ENCODE measurements around the gene BRSK1. TPM values are rescaled to one million over a fixed set of nuclear protein-coding genes. Genes with fewer than 3 reads are reported as not detected.

BRSK1 gene
- total RNA-seq, 1 donor from 2014 or later, result 1.3 TPM

DNA sequence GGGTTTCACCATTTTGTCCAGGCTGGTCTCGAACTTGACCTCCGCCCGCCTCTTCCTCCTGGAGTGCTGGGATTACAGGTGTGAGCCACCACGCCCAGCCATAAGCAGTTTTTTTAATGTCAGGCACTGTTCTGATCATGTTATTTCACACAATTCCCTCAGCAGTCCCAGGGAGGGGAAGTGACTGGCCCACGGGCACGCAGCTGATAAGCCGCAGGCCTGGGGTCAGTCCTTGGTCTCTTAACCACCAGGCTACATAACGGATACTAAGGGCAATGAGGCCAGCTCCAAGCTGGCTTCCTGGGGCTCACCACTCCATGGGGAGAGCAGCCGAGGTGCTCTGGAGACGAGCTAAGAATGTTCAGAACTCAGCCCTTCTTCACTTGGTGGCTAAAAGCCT is 13.5 kb downstream of the BRSK1 start:
- TF ChIP-seq, protein P1, sequence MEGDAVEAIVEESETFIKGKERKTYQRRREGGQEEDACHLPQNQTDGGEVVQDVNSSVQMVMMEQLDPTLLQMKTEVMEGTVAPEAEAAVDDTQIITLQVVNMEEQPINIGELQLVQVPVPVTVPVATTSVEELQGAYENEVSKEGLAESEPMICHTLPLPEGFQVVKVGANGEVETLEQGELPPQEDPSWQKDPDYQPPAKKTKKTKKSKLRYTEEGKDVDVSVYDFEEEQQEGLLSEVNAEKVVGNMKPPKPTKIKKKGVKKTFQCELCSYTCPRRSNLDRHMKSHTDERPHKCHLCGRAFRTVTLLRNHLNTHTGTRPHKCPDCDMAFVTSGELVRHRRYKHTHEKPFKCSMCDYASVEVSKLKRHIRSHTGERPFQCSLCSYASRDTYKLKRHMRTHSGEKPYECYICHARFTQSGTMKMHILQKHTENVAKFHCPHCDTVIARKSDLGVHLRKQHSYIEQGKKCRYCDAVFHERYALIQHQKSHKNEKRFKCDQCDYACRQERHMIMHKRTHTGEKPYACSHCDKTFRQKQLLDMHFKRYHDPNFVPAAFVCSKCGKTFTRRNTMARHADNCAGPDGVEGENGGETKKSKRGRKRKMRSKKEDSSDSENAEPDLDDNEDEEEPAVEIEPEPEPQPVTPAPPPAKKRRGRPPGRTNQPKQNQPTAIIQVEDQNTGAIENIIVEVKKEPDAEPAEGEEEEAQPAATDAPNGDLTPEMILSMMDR (IDR thresholded peaks at IDR 0.05), result no peak
- H3K36me3 ChIP-seq, result no peaks in the 10 kb centered on the region
- H3K27me3 ChIP-seq, result no peaks in the 10 kb centered on the region
- no peaks in the 10 kb centered on the region for H3K9me3 ChIP-seq
- no peak for DNase-seq
- H3K4me1 ChIP-seq, result peaks cover 7% of the 10 kb centered on the region
- no peak overlapping the region for H3K4me3 ChIP-seq
- intact Hi-C loops (cut with DNase I), result no loop called here
- ATAC-seq, result no peak
- no peak overlapping the region for H3K27ac ChIP-seq

DNA sequence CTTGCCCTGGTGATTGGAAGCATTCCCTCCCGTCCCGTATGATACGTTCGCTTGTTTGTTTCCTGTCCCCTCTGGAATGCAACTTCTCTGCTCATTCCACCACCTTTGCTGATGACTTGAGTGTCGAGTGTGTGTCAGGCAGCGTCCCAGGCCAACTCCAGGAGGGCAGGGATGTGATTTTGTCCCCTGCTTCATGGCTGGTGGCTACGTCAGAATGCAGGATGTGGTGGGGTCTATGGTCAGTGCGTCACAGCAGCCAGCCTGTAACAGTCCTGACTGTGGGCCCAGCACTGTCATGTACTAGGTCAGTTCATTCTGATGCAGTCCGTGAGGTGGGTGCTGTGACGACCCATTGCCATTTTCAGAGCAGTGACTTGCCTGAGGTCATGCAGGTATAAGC is 16.2 kb downstream of the BRSK1 start:
- intact Hi-C loops (cut with DNase I), result no loop called here
- Histone ChIP-seq H3K9me3 (no peaks in the 10 kb centered on the region), H3K27ac (no peak overlapping the region), H3K27me3 (no peaks in the 10 kb centered on the region), H3K36me3 (no peaks in the 10 kb centered on the region), H3K4me1 (peaks cover 7% of the 10 kb centered on the region), H3K4me3 (no peak overlapping the region)
- TF ChIP-seq, protein P1 (IDR thresholded peaks at IDR 0.05), result no peak
- ATAC-seq, result no peak
- DNase-seq, result no peak

DNA sequence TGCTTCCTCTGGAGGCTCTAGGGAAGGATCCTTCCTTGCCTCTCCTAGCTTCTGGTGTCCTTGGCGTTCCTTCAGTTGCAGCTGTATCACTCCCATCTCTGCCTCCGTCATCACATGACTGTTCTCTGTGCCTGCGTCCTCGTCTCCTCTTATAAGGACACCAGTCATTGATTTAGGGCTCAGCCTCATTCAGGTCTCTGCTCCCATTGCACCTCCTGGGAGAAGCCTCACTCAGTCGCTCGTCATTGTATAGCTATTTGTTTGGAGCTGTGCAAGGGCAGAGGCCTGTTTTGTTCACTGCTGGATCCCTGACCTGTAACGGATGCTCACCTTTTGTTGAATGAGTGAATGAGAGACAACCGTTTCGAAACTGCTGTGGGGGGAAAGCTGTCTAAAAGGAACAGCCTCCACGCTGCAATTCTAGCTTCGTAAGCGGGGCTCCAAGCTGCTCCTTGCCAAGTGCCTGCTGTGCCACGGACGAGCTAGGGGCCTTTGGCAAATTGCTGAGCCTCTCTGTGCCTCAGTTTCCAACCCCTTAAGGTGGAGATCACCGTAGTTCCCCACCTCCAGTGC is 17.2 kb downstream of the BRSK1 start:
- intact Hi-C loops (cut with DNase I), result no loop called here
- Histone ChIP-seq H3K9me3 (no peaks in the 10 kb centered on the region), H3K4me3 (no peak overlapping the region), H3K27me3 (no peaks in the 10 kb centered on the region), H3K4me1 (peaks cover 7% of the 10 kb centered on the region), H3K36me3 (no peaks in the 10 kb centered on the region), H3K27ac (no peak overlapping the region)
- TF ChIP-seq, protein P1 (IDR thresholded peaks at IDR 0.05), result no peak
- no peak for ATAC-seq
- no peak for DNase-seq

DNA sequence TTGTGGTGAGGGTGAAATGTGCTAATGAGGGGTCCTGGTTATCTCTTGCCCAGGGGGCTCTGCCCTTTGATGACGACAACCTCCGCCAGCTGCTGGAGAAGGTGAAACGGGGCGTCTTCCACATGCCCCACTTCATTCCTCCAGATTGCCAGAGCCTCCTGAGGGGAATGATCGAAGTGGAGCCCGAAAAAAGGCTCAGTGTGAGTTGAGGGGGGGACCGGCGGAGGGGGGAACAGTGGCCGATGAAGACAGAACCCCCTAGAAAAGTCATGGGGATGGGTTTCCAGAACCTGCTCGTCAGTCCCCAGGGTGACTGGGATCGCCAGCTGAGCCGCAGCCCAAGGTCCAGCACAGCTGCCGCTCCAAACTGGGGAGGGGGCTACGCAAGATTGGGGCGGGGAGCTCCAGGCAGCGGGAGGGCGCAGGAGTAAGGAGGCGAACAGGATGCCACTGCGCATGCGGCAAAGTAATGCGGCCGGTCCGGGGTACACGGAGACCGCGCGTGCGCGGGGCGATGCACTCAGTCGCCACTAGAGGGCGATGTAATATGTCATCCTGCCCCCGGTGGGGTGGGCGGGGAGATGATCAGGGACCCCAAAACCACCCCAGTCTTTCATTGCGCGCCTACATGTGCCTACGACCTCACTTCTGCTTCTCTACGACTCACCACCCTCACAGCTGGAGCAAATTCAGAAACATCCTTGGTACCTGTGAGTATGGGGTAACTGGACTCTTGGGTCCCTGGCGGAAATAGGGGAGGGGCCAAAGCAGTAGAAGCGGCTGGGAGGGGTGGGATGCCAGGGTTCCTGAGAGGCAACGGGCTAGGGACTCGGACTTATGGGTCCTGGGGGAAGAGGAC is 17.9 kb downstream of the BRSK1 start:
- TF ChIP-seq, protein P1 (IDR thresholded peaks at IDR 0.05), result peak; percentile 99
- Histone ChIP-seq H3K27ac (no peak overlapping the region), H3K27me3 (no peaks in the 10 kb centered on the region), H3K4me3 (peak overlapping the region; percentile 32), H3K9me3 (no peaks in the 10 kb centered on the region), H3K36me3 (no peaks in the 10 kb centered on the region), H3K4me1 (peaks cover 7% of the 10 kb centered on the region)
- peak; percentile 94 for DNase-seq
- peak; percentile 95 for ATAC-seq
- intact Hi-C loops (cut with DNase I), result no loop called here

DNA sequence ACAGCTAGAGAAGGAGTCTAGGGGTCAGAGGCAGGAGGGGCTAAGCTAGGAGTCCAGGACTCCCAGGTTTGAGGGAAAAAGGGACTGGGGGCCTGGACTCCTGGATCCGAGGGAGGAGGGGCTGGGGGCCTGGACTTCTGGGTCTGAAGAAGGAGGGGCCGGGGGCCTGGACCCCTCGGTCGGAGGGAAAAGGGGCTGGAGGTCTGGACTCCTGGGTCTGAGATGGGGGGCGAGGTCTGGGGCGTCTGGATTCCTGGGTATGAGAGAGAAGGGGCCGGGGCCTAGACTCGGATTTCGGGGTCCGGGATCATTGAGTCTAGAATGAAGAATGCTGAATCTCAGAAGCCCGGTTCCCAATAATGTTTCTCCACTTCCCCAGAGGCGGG is 18.5 kb downstream of the BRSK1 start:
- no peak for ATAC-seq
- intact Hi-C loops (cut with DNase I), result no loop called here

More for the DNA sequence above, 18.5 kb downstream of the BRSK1 start:
- Histone ChIP-seq H3K27ac (no peak overlapping the region), H3K27me3 (no peaks in the 10 kb centered on the region), H3K36me3 (no peaks in the 10 kb centered on the region), H3K4me3 (no peak overlapping the region), H3K4me1 (peaks cover 7% of the 10 kb centered on the region), H3K9me3 (no peaks in the 10 kb centered on the region)
- DNase-seq, result no peak
- TF ChIP-seq, protein P1 (IDR thresholded peaks at IDR 0.05), result no peak
